GM13976 (cell line): ENCODE data around the gene C19orf12.

Source experiments
- DNase-seq: peaks from one replicate; pipeline ENCODE4 v3.0.0; 2012; ENCODE audit warnings: low spot score
- in situ Hi-C: fragments of 300-500 bp; cut with MboI; formaldehyde crosslinking; loops from one replicate; pipeline ENCODE4 v1.12.0; 2022; ENCODE audit warnings: low sequenced_read_pairs, mixed read lengths, inconsistent platforms; ENCODE audit not compliant: unreplicated experiment
- TF ChIP-seq, protein P1 (sequence below): IDR thresholded peaks from 2 replicates; pipeline ENCODE4 v1.5.1; 2012; ENCODE audit warnings: borderline replicate concordance, mild to moderate bottlenecking; ENCODE audit not compliant: insufficient read depth; ENCODE audit errors: extremely low read depth, missing control alignments, control extremely low read depth

Gene C19orf12

DNA sequence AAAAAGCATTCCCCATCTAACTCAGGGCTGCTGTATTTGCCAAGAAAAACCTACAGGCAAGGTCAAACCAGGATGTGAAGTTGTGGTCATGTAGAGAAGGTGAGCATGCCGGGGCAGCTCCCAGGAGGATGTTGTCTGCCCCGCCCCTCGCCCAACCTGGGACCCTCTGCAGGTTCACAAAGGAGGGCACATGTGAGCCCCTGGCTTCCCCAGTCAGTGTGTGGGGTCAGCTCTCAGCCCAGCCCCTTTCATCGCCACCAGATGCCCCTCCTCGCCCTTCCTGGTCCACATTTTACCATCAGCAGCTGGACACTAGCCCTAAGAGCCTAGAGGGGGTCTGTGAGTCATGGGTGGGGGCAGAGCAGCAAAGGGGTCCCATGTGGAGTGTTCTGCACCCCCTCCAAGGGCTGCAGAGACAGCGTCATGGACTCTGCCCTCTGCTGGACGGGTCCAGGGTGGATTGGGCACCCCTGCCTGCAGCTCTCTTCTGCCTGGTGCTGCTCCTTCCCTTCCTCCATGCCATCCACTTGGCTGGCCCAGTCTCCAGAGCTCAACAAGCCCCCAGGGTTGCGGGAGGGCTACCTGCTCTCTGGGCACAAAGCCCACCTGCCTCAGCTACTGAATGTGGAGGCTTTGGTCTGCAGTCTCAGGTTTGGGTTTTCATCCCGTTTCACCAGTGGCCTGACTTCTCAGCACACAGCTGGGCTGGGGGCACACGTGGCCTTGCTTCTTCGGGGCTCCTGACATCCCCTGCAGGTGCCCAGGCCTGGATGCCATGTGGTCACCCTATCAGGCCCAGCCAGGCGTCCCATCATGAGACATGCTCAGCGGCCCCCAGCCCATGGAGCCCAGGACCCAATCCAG is 46.1 kb downstream of the C19orf12 start:
- no peak for DNase-seq
- TF ChIP-seq, protein P1, sequence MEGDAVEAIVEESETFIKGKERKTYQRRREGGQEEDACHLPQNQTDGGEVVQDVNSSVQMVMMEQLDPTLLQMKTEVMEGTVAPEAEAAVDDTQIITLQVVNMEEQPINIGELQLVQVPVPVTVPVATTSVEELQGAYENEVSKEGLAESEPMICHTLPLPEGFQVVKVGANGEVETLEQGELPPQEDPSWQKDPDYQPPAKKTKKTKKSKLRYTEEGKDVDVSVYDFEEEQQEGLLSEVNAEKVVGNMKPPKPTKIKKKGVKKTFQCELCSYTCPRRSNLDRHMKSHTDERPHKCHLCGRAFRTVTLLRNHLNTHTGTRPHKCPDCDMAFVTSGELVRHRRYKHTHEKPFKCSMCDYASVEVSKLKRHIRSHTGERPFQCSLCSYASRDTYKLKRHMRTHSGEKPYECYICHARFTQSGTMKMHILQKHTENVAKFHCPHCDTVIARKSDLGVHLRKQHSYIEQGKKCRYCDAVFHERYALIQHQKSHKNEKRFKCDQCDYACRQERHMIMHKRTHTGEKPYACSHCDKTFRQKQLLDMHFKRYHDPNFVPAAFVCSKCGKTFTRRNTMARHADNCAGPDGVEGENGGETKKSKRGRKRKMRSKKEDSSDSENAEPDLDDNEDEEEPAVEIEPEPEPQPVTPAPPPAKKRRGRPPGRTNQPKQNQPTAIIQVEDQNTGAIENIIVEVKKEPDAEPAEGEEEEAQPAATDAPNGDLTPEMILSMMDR: peak; percentile 19
- in situ Hi-C loops: no loop called here

GRCh38 chr19:29667901-29668341 is 47.1 kb downstream of the C19orf12 start:
- peak; percentile 46 for DNase-seq
- TF ChIP-seq, protein P1: no peak
- in situ Hi-C loops: no loop called here

DNA sequence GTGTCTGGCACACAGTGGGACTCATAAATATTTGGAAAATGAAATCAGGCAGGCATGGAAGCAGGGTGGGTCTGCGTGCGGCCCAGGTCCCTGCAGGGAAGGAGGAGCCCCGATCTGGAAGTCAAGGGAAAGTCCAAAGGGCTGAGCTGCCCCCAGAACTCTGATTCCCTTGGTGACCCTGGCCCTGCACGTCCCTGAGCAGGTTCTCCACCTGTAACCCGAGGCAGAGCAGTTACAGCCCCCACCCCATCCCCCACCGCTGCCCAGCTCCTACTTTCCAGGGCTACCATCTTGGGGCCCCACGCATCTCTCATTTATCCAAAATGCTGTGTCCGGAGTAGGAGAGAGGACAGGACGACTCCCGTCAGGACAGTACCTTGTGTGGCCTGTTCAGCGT is 47.7 kb downstream of the C19orf12 start:
- DNase-seq: no peak
- in situ Hi-C loops: no loop called here

DNA sequence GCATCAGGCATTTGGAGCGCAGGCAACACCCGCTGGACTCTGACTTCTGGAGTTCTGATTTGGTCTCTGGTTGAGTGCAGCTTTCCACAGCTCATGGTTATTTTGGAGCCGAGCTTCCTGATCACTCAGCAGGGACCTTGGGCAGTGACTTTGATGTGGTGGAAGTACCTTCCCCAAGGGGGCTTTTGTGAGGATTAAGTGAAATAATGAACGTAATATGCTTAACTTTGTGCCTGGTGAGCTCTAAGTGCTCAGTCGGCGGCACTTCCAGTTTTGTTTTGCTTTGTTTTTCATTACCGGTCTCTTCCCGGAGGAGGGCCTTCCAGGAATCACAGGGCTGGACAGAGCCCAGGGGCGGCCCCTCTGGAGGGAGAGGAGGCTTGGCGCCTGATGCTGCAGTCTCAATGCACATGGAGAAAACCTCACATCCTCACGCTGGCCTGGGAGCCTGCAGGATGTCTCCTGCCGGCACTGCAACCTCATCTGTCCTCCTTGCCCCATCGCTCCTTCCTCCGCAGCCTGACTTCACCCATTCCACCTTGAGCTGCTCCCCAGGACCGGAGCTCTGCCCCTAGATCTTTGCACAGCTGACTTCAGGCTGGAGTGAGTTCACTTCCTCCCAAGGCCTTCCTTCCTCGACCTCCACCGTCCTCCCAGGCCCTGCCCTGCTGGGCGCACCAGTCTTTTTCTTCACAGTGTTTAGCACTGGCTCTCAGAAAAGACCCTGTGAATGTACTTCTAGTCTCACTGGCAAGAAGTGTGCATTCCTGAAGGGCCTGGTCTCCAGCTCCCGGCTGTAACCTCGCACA is 48.3 kb downstream of the C19orf12 start:
- in situ Hi-C loops: no loop called here
- TF ChIP-seq, protein P1: no peak
- DNase-seq: no peak

More for the DNA sequence above, 47.7 kb downstream of the C19orf12 start:
- TF ChIP-seq, protein P1: no peak

GRCh38 chr19:29665826-29666577 is 49.1 kb downstream of the C19orf12 start:
- in situ Hi-C loops: no loop called here
- peak; percentile 54 for DNase-seq
- TF ChIP-seq, protein P1: no peak
